8988T (cell line): Measurements from ENCODE around the gene PPP1CA.

Experiments
- DNase-seq: peaks from one replicate; pipeline ENCODE4 v3.0.0; 2011

The PPP1CA gene

GRCh38 chr11:67349036-67349435 lies 52.6 kb downstream of the PPP1CA start:
- DNase-seq, result no peak
